ENCODE measurements around the gene RERGL.

Gene RERGL

GRCh38 chr12:18130851-18131250, 40.9 kb upstream of the RERGL start:
- DNase-seq (ENCODE audit: low read depth in 1 of 2, low spot score in 1 of 2): no peak
- Histone ChIP-seq H3K27ac (replicated peaks) (no peak overlapping the region), H3K27me3 (ENCODE audit: insufficient read depth, poor library complexity, severe bottlenecking) (no peaks in the 10 kb centered on the region), H3K4me3 (replicated peaks; ENCODE audit: insufficient read depth, low read length) (no peak overlapping the region)
- TF ChIP-seq CTCF (IDR thresholded peaks at IDR 0.05; ENCODE audit: insufficient read depth, low read length): no peak
- TF ChIP-seq GABPA (IDR thresholded peaks at IDR 0.05; ENCODE audit: low read depth): no peak
- TF ChIP-seq POLR2AphosphoS5 (IDR thresholded peaks at IDR 0.05; ENCODE audit: low read depth): no peak
- TF ChIP-seq, protein P1, sequence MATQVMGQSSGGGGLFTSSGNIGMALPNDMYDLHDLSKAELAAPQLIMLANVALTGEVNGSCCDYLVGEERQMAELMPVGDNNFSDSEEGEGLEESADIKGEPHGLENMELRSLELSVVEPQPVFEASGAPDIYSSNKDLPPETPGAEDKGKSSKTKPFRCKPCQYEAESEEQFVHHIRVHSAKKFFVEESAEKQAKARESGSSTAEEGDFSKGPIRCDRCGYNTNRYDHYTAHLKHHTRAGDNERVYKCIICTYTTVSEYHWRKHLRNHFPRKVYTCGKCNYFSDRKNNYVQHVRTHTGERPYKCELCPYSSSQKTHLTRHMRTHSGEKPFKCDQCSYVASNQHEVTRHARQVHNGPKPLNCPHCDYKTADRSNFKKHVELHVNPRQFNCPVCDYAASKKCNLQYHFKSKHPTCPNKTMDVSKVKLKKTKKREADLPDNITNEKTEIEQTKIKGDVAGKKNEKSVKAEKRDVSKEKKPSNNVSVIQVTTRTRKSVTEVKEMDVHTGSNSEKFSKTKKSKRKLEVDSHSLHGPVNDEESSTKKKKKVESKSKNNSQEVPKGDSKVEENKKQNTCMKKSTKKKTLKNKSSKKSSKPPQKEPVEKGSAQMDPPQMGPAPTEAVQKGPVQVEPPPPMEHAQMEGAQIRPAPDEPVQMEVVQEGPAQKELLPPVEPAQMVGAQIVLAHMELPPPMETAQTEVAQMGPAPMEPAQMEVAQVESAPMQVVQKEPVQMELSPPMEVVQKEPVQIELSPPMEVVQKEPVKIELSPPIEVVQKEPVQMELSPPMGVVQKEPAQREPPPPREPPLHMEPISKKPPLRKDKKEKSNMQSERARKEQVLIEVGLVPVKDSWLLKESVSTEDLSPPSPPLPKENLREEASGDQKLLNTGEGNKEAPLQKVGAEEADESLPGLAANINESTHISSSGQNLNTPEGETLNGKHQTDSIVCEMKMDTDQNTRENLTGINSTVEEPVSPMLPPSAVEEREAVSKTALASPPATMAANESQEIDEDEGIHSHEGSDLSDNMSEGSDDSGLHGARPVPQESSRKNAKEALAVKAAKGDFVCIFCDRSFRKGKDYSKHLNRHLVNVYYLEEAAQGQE (IDR thresholded peaks at IDR 0.05; ENCODE audit: insufficient replicate concordance, low read depth): no peak
- TF ChIP-seq SPI1 (IDR thresholded peaks at IDR 0.05; ENCODE audit: borderline replicate concordance, low read depth): no peak

- no peak overlapping the region for H3K4me3 ChIP-seq (replicated peaks; ENCODE audit: insufficient read depth, low read length)
- no peak for DNase-seq (ENCODE audit: low read depth in 1 of 2, low spot score in 1 of 2)
- H3K27me3 ChIP-seq (ENCODE audit: insufficient read depth, poor library complexity, severe bottlenecking): no peaks in the 10 kb centered on the region
- TF ChIP-seq SPI1 (IDR thresholded peaks at IDR 0.05; ENCODE audit: borderline replicate concordance, low read depth) (no peak), POLR2AphosphoS5 (IDR thresholded peaks at IDR 0.05; ENCODE audit: low read depth) (no peak), CTCF (IDR thresholded peaks at IDR 0.05; ENCODE audit: insufficient read depth, low read length) (no peak), GABPA (IDR thresholded peaks at IDR 0.05; ENCODE audit: low read depth) (no peak)
- TF ChIP-seq, protein P1 (IDR thresholded peaks at IDR 0.05; ENCODE audit: insufficient replicate concordance, low read depth): no peak
- no peak overlapping the region for H3K27ac ChIP-seq (replicated peaks)
Measured at GRCh38 chr12:18123707-18124106, 33.7 kb upstream of the RERGL start.

DNA sequence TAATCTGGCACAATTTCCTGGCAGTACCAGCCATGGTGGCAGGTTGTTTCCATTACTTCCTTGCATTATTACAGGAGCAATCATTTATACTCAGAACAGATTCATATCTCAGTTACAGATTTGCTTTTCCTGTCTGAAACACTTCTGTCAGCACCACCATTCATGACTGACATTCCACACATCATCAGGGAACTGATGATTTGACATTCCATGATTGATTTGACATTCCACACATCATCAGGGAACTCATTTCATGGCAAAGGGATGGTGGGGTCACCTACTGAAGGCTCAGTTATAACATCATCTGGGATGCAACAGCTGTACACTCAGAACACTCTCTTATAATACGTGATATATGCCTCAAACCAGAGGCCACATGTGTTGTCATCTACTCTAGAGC, 30.9 kb upstream of the RERGL start:
- no peak for TF ChIP-seq SPI1 (IDR thresholded peaks at IDR 0.05; ENCODE audit: borderline replicate concordance, low read depth)
- TF ChIP-seq, protein P1 (IDR thresholded peaks at IDR 0.05; ENCODE audit: insufficient replicate concordance, low read depth): no peak
- H3K4me3 ChIP-seq (replicated peaks; ENCODE audit: insufficient read depth, low read length): no peak overlapping the region
- no peak for DNase-seq (ENCODE audit: low read depth in 1 of 2, low spot score in 1 of 2)
- no peak overlapping the region for H3K27ac ChIP-seq (replicated peaks)
- H3K27me3 ChIP-seq (ENCODE audit: insufficient read depth, poor library complexity, severe bottlenecking): no peaks in the 10 kb centered on the region

- Histone ChIP-seq H3K4me3 (replicated peaks; ENCODE audit: insufficient read depth, low read length) (no peak overlapping the region), H3K27ac (replicated peaks) (no peak overlapping the region), H3K27me3 (ENCODE audit: insufficient read depth, poor library complexity, severe bottlenecking) (no peaks in the 10 kb centered on the region)
- no peak for TF ChIP-seq POLR2AphosphoS5 (IDR thresholded peaks at IDR 0.05; ENCODE audit: low read depth)
- TF ChIP-seq GABPA (IDR thresholded peaks at IDR 0.05; ENCODE audit: low read depth): no peak
- no peak for TF ChIP-seq CTCF (IDR thresholded peaks at IDR 0.05; ENCODE audit: insufficient read depth, low read length)
- no peak for TF ChIP-seq SPI1 (IDR thresholded peaks at IDR 0.05; ENCODE audit: borderline replicate concordance, low read depth)
- TF ChIP-seq, protein P1 (IDR thresholded peaks at IDR 0.05; ENCODE audit: insufficient replicate concordance, low read depth): no peak
- DNase-seq (ENCODE audit: low read depth in 1 of 2, low spot score in 1 of 2): no peak
Measured at GRCh38 chr12:18108611-18109010, 18.6 kb upstream of the RERGL start.
